GM12892 (cell line): ENCODE data around the gene BPIFB4.

Experiments
- POLR2A ChIP-seq: IDR thresholded peaks from 2 replicates; pipeline ENCODE4 v1.6.1; 2011; ENCODE audit warnings: low read depth, low read length, control low read depth
- POLR2AphosphoS5 ChIP-seq: IDR thresholded peaks from 2 replicates; pipeline ENCODE4 v1.6.1; 2011; ENCODE audit warnings: low read depth, low read length, control low read depth

- TF ChIP-seq POLR2A, result no peak
- no peak for TF ChIP-seq POLR2AphosphoS5
Observed at GRCh38 chr20:33160681-33161080, 81.2 kb downstream of the BPIFB4 start.
